Activated T-cell treated with anti-CD3 and anti-CD28 coated beads, Interleukin-2, amount 50 U/mL, for 72 hours (primary cell): ENCODE data around the gene GNAT1. TPM values are rescaled to one million over a fixed set of nuclear protein-coding genes. Genes with fewer than 3 reads are reported as not detected.
"Not testable (repeated sequence)": the region's sequence is repeated elsewhere in the genome, so short reads cannot be mapped to it uniquely, and the experiment has no call there.

Experiments
- ATAC-seq, 2 donors: fragments of 150-1000 bp; cut with Tn5 transposase; replicated peaks in 1 of 2; 2 replicates each; pipeline ENCODE4 v1.10.0; 2021; ENCODE audit warnings: moderate library complexity in 2 of 2, mild to moderate bottlenecking in 1 of 2
- DNase-seq, 2 donors: peaks; one replicate each; pipeline ENCODE4 v3.0.0; 2021 to 2022; ENCODE audit warnings: mixed read lengths in 1 of 2
- H3K27ac Mint-ChIP-seq: one replicate; pipeline ENCODE4 v1.8.0; 2022; ENCODE audit warnings: mild to moderate bottlenecking, moderate library complexity, mixed read lengths
- H3K27me3 Mint-ChIP-seq: one replicate; pipeline ENCODE4 v1.8.0; 2022; ENCODE audit warnings: low read depth, mixed read lengths
- H3K36me3 Mint-ChIP-seq, 2 donors: one replicate each; pipeline ENCODE4 v1.8.0; 2022; ENCODE audit warnings: mixed read lengths in 2 of 2, mild to moderate bottlenecking in 1 of 2; ENCODE audit not compliant: insufficient read depth in 2 of 2
- H3K4me1 Mint-ChIP-seq: one replicate; pipeline ENCODE4 v1.8.0; 2022; ENCODE audit warnings: low read depth, mixed read lengths
- H3K4me3 Mint-ChIP-seq, 2 donors: one replicate each; pipeline ENCODE4 v1.8.0; 2022; ENCODE audit warnings: mild to moderate bottlenecking in 2 of 2, mixed read lengths in 2 of 2, moderate library complexity in 2 of 2
- H3K9me3 Mint-ChIP-seq, 2 donors: one replicate each; pipeline ENCODE4 v1.8.0; 2022; ENCODE audit warnings: mixed read lengths in 2 of 2
- total RNA-seq, 2 donors: library from RNA; stranded (reverse); gene quantifications; one replicate each; pipeline ENCODE4 v1.2.3, GENCODE V29; 2022

The GNAT1 gene
- total RNA-seq, 2 donors from 2014 or later: not detected

DNA sequence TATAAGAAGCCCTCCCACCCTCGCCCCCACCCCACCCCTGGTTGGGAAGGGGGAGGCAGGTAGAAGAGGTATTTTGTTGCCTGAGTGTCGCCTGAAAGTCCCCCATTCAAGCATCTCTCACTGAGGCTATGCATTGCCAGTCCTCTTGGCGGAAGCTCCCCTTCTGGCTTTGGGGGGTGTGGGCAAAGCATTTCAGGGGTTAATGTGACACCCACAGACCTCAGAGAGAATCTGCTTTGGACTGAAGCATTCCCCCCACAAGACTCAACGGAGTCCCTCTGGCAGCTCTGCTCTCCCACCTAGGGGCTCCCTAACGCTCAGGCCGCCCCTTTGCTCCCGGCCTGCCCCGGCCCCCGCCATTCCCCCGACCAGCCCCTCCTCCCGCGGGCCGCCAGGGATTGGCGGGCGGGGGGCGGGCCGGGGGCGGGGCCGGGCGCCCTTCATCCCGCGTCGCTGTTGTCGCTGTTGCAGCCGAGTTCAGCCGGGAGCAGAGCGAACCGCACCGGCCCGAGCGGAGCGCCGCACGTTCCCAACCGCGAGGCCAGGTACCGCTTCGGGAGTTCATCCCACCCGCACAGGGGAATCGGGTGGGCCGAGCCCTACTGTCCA is 13.5 kb downstream of the GNAT1 start, which contains the start of gene SLC38A3:
Gene SLC38A3 (plus strand): TSS at position 468 of the 609 bp plus-strand sequence. CDS start 8,929 bp downstream, outside the sequence.
- ATAC-seq (peak; percentile 51 to 59), DNase-seq (peak in 1 of 2 donors; percentile 17)
- peaks cover 32% of the 10 kb centered on the region for H3K27me3 Mint-ChIP-seq
- H3K36me3 Mint-ChIP-seq: no peaks in the 10 kb centered on the region
- peak within 1 kb of the TSS; percentile 55 to 61 for H3K4me3 Mint-ChIP-seq
- H3K27ac Mint-ChIP-seq: no peak within 1 kb of the TSS
- H3K4me1 Mint-ChIP-seq: no peaks in the 10 kb centered on the region
- no peaks in the 10 kb centered on the region for H3K9me3 Mint-ChIP-seq

DNA sequence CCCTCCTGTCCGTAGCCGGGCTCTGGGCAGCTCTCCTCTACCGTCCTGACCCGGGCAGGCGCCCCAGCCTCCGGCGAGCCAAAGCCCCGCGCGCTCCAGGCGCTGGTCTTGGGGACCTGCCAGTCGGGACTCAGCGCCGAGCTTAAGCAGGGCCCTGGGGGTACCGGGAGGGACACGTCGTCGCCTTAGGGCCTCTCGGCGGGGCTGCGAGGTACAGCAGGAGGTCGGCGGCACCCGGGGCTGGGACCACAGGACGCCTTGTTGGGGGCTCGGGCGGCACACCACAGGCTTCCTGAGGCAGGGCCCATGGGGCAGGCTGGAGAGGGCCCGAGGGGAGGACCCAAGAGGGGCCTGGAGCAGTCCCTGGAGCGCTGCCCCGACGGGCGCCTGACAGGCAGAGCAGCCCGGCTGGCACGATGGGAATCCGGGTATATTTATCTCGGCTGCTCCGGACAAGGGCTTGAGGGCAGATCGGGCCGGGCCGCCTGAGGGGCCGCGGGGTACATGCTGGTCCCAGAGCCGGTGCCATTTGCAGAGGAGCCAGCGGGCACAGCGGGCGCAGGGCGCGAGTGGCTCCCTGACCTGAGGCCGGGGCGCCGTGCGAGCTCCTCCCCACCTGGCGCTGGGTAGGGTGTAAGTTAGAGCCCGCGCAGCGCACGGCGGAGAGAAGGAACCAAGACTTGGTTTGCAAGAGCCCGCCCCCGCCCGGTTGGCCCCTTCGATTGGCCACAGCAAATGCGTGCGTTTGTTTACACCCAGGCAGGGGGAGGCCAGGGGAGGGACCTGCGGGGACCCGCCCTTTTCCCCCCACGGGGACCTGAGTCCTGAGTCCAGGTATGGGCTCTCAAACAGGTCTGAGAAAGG is 14.2 kb downstream of the GNAT1 start:
- Mint-ChIP-seq H3K4me1 (no peaks in the 10 kb centered on the region), H3K4me3 (peak overlapping the region; percentile 55 to 61), H3K27me3 (peaks cover 32% of the 10 kb centered on the region), H3K9me3 (no peaks in the 10 kb centered on the region), H3K27ac (no peak overlapping the region), H3K36me3 (no peaks in the 10 kb centered on the region)
- DNase-seq (peak; percentile 46 to 48), ATAC-seq (peak; percentile 68 to 71)

DNA sequence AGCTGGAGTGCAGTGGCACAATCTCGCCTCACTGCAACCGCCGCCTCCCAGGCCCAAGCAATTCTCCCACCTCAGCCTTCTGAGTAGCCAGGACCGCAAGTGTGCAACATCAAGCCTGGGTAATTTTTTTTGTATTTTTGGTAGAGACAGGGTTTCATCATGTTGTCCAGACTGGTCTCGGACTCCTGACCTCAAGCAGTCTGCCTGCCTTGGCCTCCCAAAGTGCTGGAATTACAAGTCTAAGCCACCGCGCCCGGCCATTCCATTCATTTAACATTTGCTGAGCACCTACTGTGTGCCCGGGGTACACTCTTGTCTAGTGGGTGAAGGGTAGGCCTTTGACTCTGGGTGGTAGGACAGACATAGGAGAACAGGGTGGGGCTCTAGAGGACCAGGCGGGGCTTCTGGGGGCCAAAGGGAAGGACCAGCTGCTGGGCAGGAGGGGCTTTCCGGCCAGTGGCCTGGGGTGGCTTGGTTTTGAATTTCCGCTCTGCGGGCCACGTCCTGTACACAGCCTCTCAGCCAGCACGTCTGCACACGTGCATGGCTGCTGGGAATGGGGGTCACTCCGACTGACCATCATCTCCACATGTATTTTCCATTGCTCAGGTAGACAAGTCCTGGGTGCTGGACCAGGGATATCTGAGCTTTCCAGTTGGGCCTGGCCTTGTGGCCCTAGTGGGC is 16.1 kb downstream of the GNAT1 start:
- Mint-ChIP-seq H3K27me3 (peaks cover 30% of the 10 kb centered on the region), H3K4me1 (no peaks in the 10 kb centered on the region), H3K4me3 (no peak overlapping the region), H3K9me3 (no peaks in the 10 kb centered on the region), H3K27ac (no peak overlapping the region), H3K36me3 (no peaks in the 10 kb centered on the region)
- DNase-seq (no peak), ATAC-seq (no peak)

DNA sequence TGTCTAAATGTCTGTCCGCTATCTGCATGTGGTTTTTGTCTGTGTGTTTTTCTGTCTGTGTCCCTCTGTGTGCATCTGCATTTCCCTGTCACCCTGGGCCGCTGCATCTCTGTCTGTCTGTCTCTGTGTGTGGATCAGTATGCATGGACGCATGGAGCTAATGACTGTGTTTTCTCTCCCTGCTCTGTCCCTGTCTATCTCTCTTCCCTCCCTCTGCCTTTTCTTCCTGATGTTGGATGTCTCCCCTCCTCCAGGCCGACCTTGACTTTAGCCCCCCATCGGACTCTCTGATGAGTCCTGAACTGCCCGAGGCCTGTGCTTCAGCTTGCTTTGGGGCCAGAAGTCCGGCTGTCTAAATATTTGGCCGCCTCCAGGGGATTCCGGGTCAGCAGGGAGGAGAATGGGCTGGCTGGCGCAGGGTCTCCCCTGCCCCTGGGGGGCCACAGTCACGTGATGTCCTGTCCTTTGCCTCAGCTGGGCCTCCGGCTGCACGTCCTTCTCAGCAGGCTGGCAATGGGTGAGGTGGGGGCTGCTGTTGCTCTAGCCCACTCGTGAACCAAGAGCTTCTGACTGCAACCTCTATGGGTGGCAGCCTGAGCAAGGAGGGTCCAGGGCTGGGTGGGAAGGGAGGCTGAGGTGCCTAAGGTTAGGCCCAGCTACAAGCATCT is 17.4 kb downstream of the GNAT1 start:
- Mint-ChIP-seq H3K27me3 (peaks cover 17% of the 10 kb centered on the region), H3K9me3 (no peaks in the 10 kb centered on the region), H3K36me3 (no peaks in the 10 kb centered on the region), H3K4me1 (no peaks in the 10 kb centered on the region), H3K4me3 (no peak overlapping the region), H3K27ac (no peak overlapping the region)
- ATAC-seq (no peak), DNase-seq (no peak)

DNA sequence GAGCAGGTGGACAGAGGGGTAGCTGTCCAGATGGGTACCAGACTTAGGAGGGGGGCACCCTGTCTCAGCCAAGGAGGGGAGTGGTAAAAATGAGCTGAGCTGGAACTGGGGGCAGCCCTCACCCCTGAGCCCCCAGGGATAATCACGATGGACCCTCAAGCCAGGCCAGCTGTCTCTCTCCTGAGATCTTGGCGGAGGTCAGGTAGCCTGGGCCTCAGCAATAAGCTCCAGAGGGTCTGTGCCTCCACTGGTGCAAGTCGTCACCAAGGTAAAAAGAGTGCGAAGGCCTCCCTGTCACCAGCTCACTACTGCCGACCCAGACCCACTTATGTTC is 18.7 kb downstream of the GNAT1 start:
- H3K4me1 Mint-ChIP-seq: no peaks in the 10 kb centered on the region
- H3K27ac Mint-ChIP-seq: no peak overlapping the region
- no peaks in the 10 kb centered on the region for H3K36me3 Mint-ChIP-seq
- DNase-seq (no peak), ATAC-seq (no peak)
- no peak overlapping the region for H3K4me3 Mint-ChIP-seq
- peaks cover 12% of the 10 kb centered on the region for H3K27me3 Mint-ChIP-seq
- H3K9me3 Mint-ChIP-seq: no peaks in the 10 kb centered on the region

DNA sequence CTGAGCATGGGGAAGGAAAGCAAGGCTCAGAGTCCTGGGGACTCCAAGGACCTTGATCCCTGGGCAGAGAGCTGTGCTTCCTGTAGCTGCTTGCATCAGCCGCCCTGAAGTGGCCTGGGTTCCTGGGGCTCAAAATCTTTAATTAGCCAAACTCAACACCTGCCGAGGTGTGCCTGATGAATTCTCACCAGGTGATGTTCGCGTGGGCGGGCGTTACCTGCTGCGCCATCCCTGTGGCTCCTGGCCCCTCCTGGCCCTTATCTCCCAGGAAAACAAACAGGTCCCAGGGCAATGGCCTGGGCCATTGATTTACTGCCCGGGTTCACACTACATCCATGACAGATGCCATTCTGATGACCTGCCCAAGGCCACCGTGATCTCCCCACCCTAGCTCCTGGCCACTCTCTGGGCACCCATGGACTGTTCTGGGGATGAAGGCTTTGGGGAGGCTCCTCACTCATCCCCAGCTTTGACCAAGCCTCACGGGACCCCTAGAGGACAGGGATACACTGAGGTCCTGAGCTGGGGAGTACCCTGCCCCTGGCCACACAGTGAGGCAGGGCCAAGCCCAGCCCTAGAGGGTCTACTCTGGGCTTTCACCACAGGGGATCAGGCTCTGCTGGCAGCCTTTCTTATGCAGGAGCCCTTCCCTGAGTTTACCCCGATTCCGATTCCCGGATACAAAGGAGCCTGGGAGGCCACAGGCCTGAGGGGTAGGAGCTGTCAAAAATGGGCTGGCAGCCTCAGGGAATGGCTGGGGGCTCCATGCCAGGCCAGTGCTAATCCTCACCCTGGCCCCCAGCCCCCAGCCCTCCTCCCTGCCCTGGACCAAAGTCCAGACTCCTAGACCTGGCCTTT is 19.3 kb downstream of the GNAT1 start:
- Mint-ChIP-seq H3K36me3 (no peaks in the 10 kb centered on the region), H3K4me3 (no peak overlapping the region), H3K27me3 (peaks cover 12% of the 10 kb centered on the region), H3K9me3 (no peaks in the 10 kb centered on the region), H3K4me1 (no peaks in the 10 kb centered on the region), H3K27ac (no peak overlapping the region)
- DNase-seq (no peak), ATAC-seq (no peak)

DNA sequence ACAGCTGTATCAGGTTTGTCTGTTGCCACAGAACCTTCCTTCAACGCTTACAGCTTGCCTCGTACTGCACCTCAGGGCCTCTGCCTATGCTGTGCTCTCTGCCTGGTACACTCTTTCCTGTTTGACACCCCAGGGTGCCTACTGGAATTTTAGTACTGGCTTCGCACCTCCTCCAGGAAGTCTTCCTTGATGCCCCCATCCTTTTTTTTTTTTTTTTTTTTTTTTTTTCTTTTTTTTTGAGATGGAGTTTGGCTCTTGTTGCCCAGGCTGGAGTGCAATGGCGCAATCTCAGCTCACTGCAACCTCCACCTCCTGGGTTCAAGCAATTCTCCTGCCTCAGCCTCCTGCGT is 19.9 kb downstream of the GNAT1 start:
- not testable (repeated sequence) for H3K27me3 Mint-ChIP-seq, DNase-seq, H3K4me3 Mint-ChIP-seq, H3K36me3 Mint-ChIP-seq, H3K4me1 Mint-ChIP-seq, H3K27ac Mint-ChIP-seq, H3K9me3 Mint-ChIP-seq, ATAC-seq

DNA sequence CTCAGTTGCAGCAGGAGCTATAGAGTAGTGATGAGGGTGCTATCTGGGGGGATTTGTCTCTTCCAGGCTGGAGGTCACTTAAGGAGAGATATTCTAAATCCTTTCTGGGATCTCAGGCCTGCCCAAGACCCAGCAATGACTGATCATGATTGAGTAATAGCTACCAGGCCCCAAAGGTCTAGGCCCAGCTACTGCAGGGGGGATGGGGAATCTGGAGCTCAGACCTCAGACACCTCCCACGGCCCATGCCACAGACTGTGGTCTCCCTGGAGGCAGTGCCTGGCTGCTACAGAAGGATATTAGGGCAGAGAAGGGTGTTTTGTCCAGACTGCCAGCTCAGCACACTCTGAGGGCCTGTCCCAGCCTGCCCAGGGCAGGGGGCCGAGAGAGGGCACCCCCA is 20.5 kb downstream of the GNAT1 start:
- Mint-ChIP-seq H3K27ac (no peak overlapping the region), H3K36me3 (no peaks in the 10 kb centered on the region), H3K9me3 (no peaks in the 10 kb centered on the region), H3K27me3 (peaks cover 2% of the 10 kb centered on the region), H3K4me1 (no peaks in the 10 kb centered on the region), H3K4me3 (no peak overlapping the region)
- ATAC-seq (peak; percentile 79 to 84), DNase-seq (peak; percentile 27 to 55)

DNA sequence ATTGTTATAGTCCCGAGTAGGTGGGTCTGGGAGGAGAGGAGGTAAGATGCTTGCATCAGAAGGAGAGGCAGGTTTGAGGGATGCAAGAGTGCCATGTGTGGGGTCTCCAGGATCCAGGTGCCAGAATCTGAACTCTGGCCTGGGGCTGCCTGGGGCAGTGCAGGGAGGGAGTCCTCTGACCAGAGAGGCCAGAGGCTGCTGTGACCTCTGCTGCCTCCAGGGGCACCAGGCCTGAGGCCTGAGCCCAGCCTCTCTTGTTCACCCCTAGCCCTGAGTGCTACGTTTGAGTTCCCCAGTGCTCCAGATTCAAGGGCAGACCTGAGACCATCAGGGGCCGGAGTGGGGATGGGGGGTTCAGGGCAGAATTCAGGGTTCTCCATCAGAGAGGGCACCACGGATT is 21.1 kb downstream of the GNAT1 start:
- H3K9me3 Mint-ChIP-seq: no peaks in the 10 kb centered on the region
- H3K27ac Mint-ChIP-seq: no peak overlapping the region
- no peaks in the 10 kb centered on the region for H3K27me3 Mint-ChIP-seq
- DNase-seq: no peak
- no peaks in the 10 kb centered on the region for H3K4me1 Mint-ChIP-seq
- H3K4me3 Mint-ChIP-seq: no peak overlapping the region
- H3K36me3 Mint-ChIP-seq: no peaks in the 10 kb centered on the region
- peak; percentile 14 to 23 for ATAC-seq

DNA sequence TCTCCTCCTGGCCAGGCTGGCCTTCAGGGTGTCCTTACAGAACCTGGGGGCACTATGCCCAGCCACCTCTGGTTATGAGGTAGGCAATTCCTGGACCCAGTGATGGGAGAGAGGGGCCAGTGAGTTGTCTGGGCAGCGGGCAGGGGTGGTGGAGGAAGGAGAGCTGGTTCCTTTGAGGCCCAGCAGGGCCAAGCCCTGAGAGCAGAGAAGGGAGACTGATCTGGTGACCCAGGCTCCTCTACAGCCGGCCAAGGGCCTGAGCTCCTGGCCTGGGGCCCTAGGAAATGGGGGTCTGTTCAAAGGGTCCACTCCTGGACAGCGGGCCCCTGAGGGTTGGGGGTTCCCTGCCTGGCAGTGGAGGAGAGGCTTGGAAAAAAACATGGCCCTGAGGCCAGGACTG is 21.6 kb downstream of the GNAT1 start:
- Mint-ChIP-seq H3K27me3 (no peaks in the 10 kb centered on the region), H3K9me3 (no peaks in the 10 kb centered on the region), H3K4me1 (no peaks in the 10 kb centered on the region), H3K36me3 (no peaks in the 10 kb centered on the region), H3K27ac (no peak overlapping the region), H3K4me3 (no peak overlapping the region)
- ATAC-seq (no peak), DNase-seq (no peak)

DNA sequence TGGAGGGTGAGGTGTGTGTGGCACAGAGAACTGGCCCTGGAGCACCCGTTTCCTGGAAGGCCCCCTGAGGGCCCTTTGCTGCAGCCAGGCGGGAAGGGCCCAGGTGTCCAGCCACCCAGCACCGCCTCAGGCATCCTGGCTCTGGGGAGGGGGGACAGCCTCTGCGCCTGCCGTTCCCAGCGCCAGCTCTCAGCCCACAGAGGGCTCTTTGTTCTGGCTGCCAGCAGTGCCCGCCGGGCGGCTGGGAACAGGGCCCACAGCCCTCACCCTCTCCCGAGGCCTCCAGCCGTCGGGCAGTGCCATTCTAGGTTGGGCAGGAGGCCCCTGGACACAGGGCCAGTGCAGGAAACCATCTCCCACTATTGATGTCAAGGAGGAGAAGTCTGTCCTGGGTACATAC is 22.0 kb downstream of the GNAT1 start:
- Mint-ChIP-seq H3K27ac (no peak overlapping the region), H3K4me1 (no peaks in the 10 kb centered on the region)

DNA sequence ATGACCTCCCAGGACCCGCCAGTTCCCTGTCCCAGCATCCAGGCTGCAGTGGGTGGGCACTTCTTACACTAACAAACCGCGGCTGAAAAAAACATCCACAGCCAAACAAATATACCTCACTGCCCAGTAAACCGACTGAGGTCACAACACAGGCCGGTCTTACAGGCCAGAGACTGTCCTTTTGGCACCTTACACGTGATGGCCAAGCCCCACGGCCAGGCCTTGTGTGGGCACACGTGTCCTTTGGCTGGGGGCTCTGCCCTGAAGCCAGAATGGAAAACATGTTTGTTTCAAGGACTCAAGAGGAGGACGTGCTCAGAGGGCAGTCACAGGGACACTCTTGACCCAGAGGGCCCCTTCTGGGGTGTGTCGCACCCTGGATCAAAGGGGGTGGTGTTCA is 23.4 kb downstream of the GNAT1 start:
- no peak overlapping the region for H3K27ac Mint-ChIP-seq
- no peak overlapping the region for H3K4me3 Mint-ChIP-seq
- no peaks in the 10 kb centered on the region for H3K36me3 Mint-ChIP-seq
- no peaks in the 10 kb centered on the region for H3K9me3 Mint-ChIP-seq
- DNase-seq: no peak
- H3K4me1 Mint-ChIP-seq: no peaks in the 10 kb centered on the region
- ATAC-seq: no peak
- H3K27me3 Mint-ChIP-seq: no peaks in the 10 kb centered on the region

More for the DNA sequence above, 22.0 kb downstream of the GNAT1 start:
- no peak for ATAC-seq
- Mint-ChIP-seq H3K9me3 (no peaks in the 10 kb centered on the region), H3K27me3 (no peaks in the 10 kb centered on the region), H3K36me3 (no peaks in the 10 kb centered on the region), H3K4me3 (no peak overlapping the region)
- DNase-seq: no peak
